Stimulated activated CD4-positive, alpha-beta T cell treated with anti-CD3 and anti-CD28 coated beads, TNF-alpha, amount 100 ng/mL, for 24 hours (primary cell): ENCODE data around the gene ARX.
A peak's percentile ranks its signal among the peaks of the same experiment; 100 is the strongest.

ENCODE experiments used
- DNase-seq, 3 experiments: peaks; one replicate each; pipeline ENCODE4 v3.0.0-alpha.2; 2020; ENCODE audit warnings: low read depth in 3 of 3

The ARX gene

GRCh38 chrX:25015486-25016360 lies at the start of gene ARX:
Gene ARX (minus strand): TSS chrX:25015965. CDS start chrX:25015737, 228 bp downstream.
- DNase-seq: peak in 1 of 3 experiments; percentile 27

GRCh38 chrX:25059273-25059672 lies 43.5 kb upstream of the ARX start:
- no peak for DNase-seq

- DNase-seq: no peak
These were observed 37.2 kb upstream of the ARX start for GRCh38 chrX:25052798-25053534.

GRCh38 chrX:25049971-25050370 lies 34.2 kb upstream of the ARX start:
- no peak for DNase-seq

GRCh38 chrX:25049357-25049756 lies 33.6 kb upstream of the ARX start:
- DNase-seq: no peak

GRCh38 chrX:25048178-25048577 lies 32.4 kb upstream of the ARX start:
- no peak for DNase-seq

- DNase-seq: no peak
These were observed 27.4 kb upstream of the ARX start for GRCh38 chrX:25043192-25043591.

- no peak for DNase-seq
These were observed 23.3 kb upstream of the ARX start for GRCh38 chrX:25039036-25039435.

GRCh38 chrX:25034889-25035288 lies 19.1 kb upstream of the ARX start:
- DNase-seq: no peak

GRCh38 chrX:25029288-25029825 lies 13.6 kb upstream of the ARX start:
- no peak for DNase-seq

- no peak for DNase-seq
These were observed 13.0 kb upstream of the ARX start for GRCh38 chrX:25028726-25029125.

- no peak for DNase-seq
These were observed 10.8 kb upstream of the ARX start for GRCh38 chrX:25026576-25026975.

GRCh38 chrX:25025615-25026014 lies 9.8 kb upstream of the ARX start:
- no peak for DNase-seq

- no peak for DNase-seq
These were observed 8.1 kb upstream of the ARX start for GRCh38 chrX:25023908-25024307.

GRCh38 chrX:25022499-25023325 lies 6.9 kb upstream of the ARX start:
- no peak for DNase-seq

- peak in 1 of 3 experiments; percentile 30 for DNase-seq
These were observed 5.2 kb upstream of the ARX start for GRCh38 chrX:25020905-25021449.

GRCh38 chrX:25020391-25020904 lies 4.7 kb upstream of the ARX start:
- DNase-seq: no peak

- no peak for DNase-seq
These were observed 4.1 kb upstream of the ARX start for GRCh38 chrX:25019707-25020390.

- no peak for DNase-seq
These were observed 2.9 kb upstream of the ARX start for GRCh38 chrX:25018682-25019081.

GRCh38 chrX:25017667-25018247 lies 2.0 kb upstream of the ARX start:
- no peak for DNase-seq
